ENCODE results near the gene CPSF2.

The CPSF2 gene

DNA sequence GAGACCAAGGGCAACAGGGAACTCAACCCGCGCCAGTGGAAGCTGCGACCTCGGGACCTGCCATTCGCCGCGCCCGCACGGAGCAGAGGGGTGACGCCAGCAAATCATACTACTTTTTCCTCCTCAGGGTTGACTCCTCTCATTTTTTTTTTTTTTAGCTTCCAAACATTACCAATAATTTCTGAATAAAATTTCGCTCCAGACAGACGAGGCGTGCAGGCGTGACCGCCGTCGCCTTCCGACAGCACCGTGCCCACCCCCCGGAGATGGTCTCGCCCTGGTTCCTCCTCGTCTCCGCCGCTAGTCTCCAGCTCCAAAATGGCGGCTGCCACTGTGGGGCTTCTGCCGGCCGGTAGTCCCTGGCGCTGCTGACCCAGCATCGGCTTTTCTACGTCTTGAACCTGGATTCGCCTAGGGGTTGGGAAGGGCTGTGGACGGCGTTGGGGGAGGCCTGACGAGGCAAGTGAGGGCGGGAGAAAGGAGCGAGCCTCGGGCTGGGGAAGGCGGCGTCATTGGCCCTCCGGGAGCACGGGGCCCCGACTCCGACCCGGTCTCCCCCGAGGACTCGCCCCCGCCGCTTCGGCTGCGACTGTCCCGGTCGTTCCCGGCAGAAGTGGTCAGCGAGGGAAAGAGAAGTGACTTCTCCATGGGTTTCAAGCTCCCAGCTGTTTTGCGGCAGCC is at the start of gene CPSF2, which contains the start of gene NDUFB1:
Gene CPSF2, plus strand, starts transcription at position 300 of the 681 bp plus-strand sequence. CDS start 9,016 bp downstream, outside the sequence.
Gene NDUFB1, minus strand, starts transcription at position 37 of the 681 bp plus-strand sequence. CDS start 4,069 bp downstream, outside the sequence.
- Histone ChIP-seq H3K27me3 (ENCODE audit: insufficient read depth, insufficient read length) (no peaks in the 10 kb centered on the region), H3K36me3 (ENCODE audit: insufficient read depth, insufficient read length, low read length) (peaks cover 73% of the 10 kb centered on the region), H3K9ac (ENCODE audit: insufficient read length, low read depth) (peak within 1 kb of the TSS; percentile 98), H3K4me3 (ENCODE audit: insufficient read length, low read depth) (peak within 1 kb of the TSS; percentile 93), H3K4me1 (ENCODE audit: insufficient read depth, insufficient read length) (peaks cover 3% of the 10 kb centered on the region), H3K9me3 (ENCODE audit: insufficient read depth, low read length) (no peaks in the 10 kb centered on the region)
- peak; percentile 40 for DNase-seq (ENCODE audit: low read depth, low spot score)
- TF ChIP-seq YY1 (IDR thresholded peaks at IDR 0.05; ENCODE audit: insufficient read depth, insufficient read length) = peak; percentile 89
- no peak for TF ChIP-seq ZNF274 (IDR thresholded peaks at IDR 0.05; ENCODE audit: low read depth, low read length)

GRCh38 chr14:92074555-92074954 is 47.2 kb upstream of the CPSF2 start:
- no peaks in the 10 kb centered on the region for H3K27me3 ChIP-seq (ENCODE audit: insufficient read depth, insufficient read length)
- peaks cover 32% of the 10 kb centered on the region for H3K36me3 ChIP-seq (ENCODE audit: insufficient read depth, insufficient read length, low read length)
- TF ChIP-seq YY1 (IDR thresholded peaks at IDR 0.05; ENCODE audit: insufficient read depth, insufficient read length) (no peak), SUZ12 (IDR thresholded peaks at IDR 0.05; ENCODE audit: extremely low read depth, insufficient read depth, insufficient read length) (no peak), ZNF274 (IDR thresholded peaks at IDR 0.05; ENCODE audit: low read depth, low read length) (no peak)
- H3K4me1 ChIP-seq (ENCODE audit: insufficient read depth, insufficient read length) = no peaks in the 10 kb centered on the region
- H3K9me3 ChIP-seq (ENCODE audit: insufficient read depth, low read length) = no peaks in the 10 kb centered on the region
- DNase-seq (ENCODE audit: low read depth, low spot score) = no peak
- no peak overlapping the region for H3K9ac ChIP-seq (ENCODE audit: insufficient read length, low read depth)
- no peak overlapping the region for H3K4me3 ChIP-seq (ENCODE audit: insufficient read length, low read depth)

GRCh38 chr14:92088494-92088893 is 33.3 kb upstream of the CPSF2 start:
- no peaks in the 10 kb centered on the region for H3K9me3 ChIP-seq (ENCODE audit: insufficient read depth, low read length)
- TF ChIP-seq SUZ12 (IDR thresholded peaks at IDR 0.05; ENCODE audit: extremely low read depth, insufficient read depth, insufficient read length) (no peak), YY1 (IDR thresholded peaks at IDR 0.05; ENCODE audit: insufficient read depth, insufficient read length) (no peak), ZNF274 (IDR thresholded peaks at IDR 0.05; ENCODE audit: low read depth, low read length) (no peak)
- DNase-seq (ENCODE audit: low read depth, low spot score) = no peak
- no peak overlapping the region for H3K4me3 ChIP-seq (ENCODE audit: insufficient read length, low read depth)
- no peaks in the 10 kb centered on the region for H3K4me1 ChIP-seq (ENCODE audit: insufficient read depth, insufficient read length)
- no peak overlapping the region for H3K9ac ChIP-seq (ENCODE audit: insufficient read length, low read depth)
- H3K36me3 ChIP-seq (ENCODE audit: insufficient read depth, insufficient read length, low read length) = peaks cover 26% of the 10 kb centered on the region
- H3K27me3 ChIP-seq (ENCODE audit: insufficient read depth, insufficient read length) = no peaks in the 10 kb centered on the region

DNA sequence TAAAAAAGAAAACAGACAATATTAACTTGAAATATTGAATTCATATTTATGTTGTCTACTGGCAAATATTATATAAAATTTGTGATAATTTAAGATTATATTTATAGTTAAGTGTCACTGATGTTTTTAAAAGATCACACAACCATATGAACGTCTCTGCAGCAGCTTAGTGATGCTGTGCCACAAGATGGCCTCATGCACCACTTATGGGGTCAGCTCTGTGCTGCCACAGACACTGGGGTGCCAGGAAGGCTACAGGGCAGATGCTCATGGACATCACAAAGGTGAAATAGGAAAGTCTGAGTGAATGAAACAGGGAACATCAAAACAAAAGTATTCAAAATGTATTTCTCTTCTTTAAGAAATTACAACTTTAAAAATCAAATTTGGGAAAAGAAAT is 28.4 kb upstream of the CPSF2 start:
- Histone ChIP-seq H3K27me3 (ENCODE audit: insufficient read depth, insufficient read length) (no peaks in the 10 kb centered on the region), H3K9me3 (ENCODE audit: insufficient read depth, low read length) (no peaks in the 10 kb centered on the region), H3K36me3 (ENCODE audit: insufficient read depth, insufficient read length, low read length) (peaks cover 20% of the 10 kb centered on the region), H3K4me1 (ENCODE audit: insufficient read depth, insufficient read length) (no peaks in the 10 kb centered on the region), H3K4me3 (ENCODE audit: insufficient read length, low read depth) (no peak overlapping the region), H3K9ac (ENCODE audit: insufficient read length, low read depth) (no peak overlapping the region)
- no peak for DNase-seq (ENCODE audit: low read depth, low spot score)
- TF ChIP-seq ZNF274 (IDR thresholded peaks at IDR 0.05; ENCODE audit: low read depth, low read length) (no peak), YY1 (IDR thresholded peaks at IDR 0.05; ENCODE audit: insufficient read depth, insufficient read length) (no peak), SUZ12 (IDR thresholded peaks at IDR 0.05; ENCODE audit: extremely low read depth, insufficient read depth, insufficient read length) (no peak)

DNA sequence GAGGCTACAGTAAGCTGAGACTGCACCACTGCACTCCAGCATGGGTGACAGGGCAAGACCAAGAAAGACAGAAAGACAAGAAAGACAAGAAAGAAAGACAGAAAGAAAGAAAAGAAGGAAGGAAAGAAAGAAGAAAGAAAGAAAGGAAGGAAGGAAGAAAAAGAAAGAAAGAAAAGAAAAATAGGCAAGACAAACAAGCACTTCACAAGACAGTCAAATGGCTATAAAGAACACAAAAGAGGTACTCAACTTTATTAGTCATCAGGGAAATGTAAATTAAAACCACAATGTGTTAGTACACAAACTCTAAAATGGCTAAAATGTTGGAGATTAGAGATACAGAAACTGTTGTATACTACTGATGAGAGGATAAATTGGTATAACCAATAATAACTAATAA is 22.0 kb upstream of the CPSF2 start:
- Histone ChIP-seq H3K4me3 (ENCODE audit: insufficient read length, low read depth) (no peak overlapping the region), H3K4me1 (ENCODE audit: insufficient read depth, insufficient read length) (no peaks in the 10 kb centered on the region), H3K36me3 (ENCODE audit: insufficient read depth, insufficient read length, low read length) (peaks cover 5% of the 10 kb centered on the region), H3K9ac (ENCODE audit: insufficient read length, low read depth) (no peak overlapping the region), H3K27me3 (ENCODE audit: insufficient read depth, insufficient read length) (no peaks in the 10 kb centered on the region), H3K9me3 (ENCODE audit: insufficient read depth, low read length) (no peaks in the 10 kb centered on the region)
- no peak for DNase-seq (ENCODE audit: low read depth, low spot score)
- TF ChIP-seq YY1 (IDR thresholded peaks at IDR 0.05; ENCODE audit: insufficient read depth, insufficient read length) (no peak), ZNF274 (IDR thresholded peaks at IDR 0.05; ENCODE audit: low read depth, low read length) (no peak), SUZ12 (IDR thresholded peaks at IDR 0.05; ENCODE audit: extremely low read depth, insufficient read depth, insufficient read length) (no peak)

GRCh38 chr14:92103363-92103989 is 18.3 kb upstream of the CPSF2 start:
- no peaks in the 10 kb centered on the region for H3K4me1 ChIP-seq (ENCODE audit: insufficient read depth, insufficient read length)
- no peak overlapping the region for H3K4me3 ChIP-seq (ENCODE audit: insufficient read length, low read depth)
- no peak overlapping the region for H3K9ac ChIP-seq (ENCODE audit: insufficient read length, low read depth)
- H3K27me3 ChIP-seq (ENCODE audit: insufficient read depth, insufficient read length) = no peaks in the 10 kb centered on the region
- H3K36me3 ChIP-seq (ENCODE audit: insufficient read depth, insufficient read length, low read length) = no peaks in the 10 kb centered on the region
- DNase-seq (ENCODE audit: low read depth, low spot score) = no peak
- no peaks in the 10 kb centered on the region for H3K9me3 ChIP-seq (ENCODE audit: insufficient read depth, low read length)
- no peak for TF ChIP-seq ZNF274 (IDR thresholded peaks at IDR 0.05; ENCODE audit: low read depth, low read length)
- no peak for TF ChIP-seq SUZ12 (IDR thresholded peaks at IDR 0.05; ENCODE audit: extremely low read depth, insufficient read depth, insufficient read length)
- TF ChIP-seq YY1 (IDR thresholded peaks at IDR 0.05; ENCODE audit: insufficient read depth, insufficient read length) = no peak

DNA sequence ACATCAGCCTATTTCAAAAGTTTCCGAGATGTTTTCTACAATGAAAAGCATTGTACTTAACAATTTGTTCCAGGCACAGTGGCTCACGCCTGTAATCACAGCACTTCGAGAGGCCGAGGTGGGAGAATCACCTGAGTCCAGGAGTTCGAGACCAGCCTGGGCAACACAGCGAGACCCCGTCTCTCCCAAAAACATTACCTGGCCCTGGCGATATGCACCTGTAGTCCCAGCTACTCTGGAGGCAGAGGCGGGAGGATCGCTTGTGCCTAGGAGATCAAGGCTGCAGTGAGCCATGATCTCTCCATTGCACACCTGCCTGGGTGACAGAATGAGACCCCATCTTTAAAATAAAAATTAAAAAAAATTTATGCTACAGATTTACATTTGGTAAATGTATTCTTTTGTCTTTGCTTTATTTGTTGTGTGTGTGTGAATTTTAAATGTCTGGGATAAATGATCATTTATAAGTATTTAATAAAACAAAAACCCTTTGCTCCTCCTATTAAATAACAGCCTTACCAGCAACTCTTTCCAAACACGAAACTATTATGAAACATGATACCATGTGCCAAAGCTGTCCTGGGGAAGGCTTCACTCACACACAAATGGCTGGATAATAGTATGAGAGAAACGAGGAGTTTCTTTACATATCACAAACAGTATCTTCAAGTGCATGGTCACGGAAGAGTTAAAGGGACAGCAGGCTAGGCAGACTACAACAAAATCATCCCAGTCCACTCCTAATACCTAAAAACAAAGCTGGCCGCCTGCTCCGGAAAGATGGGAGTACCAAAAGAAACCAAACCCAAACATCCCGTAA is 16.5 kb upstream of the CPSF2 start:
- Histone ChIP-seq H3K9me3 (ENCODE audit: insufficient read depth, low read length) (no peaks in the 10 kb centered on the region), H3K27me3 (ENCODE audit: insufficient read depth, insufficient read length) (no peaks in the 10 kb centered on the region), H3K9ac (ENCODE audit: insufficient read length, low read depth) (peak overlapping the region; percentile 80), H3K4me3 (ENCODE audit: insufficient read length, low read depth) (peak overlapping the region; percentile 69), H3K36me3 (ENCODE audit: insufficient read depth, insufficient read length, low read length) (no peaks in the 10 kb centered on the region), H3K4me1 (ENCODE audit: insufficient read depth, insufficient read length) (no peaks in the 10 kb centered on the region)
- TF ChIP-seq YY1 (IDR thresholded peaks at IDR 0.05; ENCODE audit: insufficient read depth, insufficient read length) (no peak), ZNF274 (IDR thresholded peaks at IDR 0.05; ENCODE audit: low read depth, low read length) (no peak), SUZ12 (IDR thresholded peaks at IDR 0.05; ENCODE audit: extremely low read depth, insufficient read depth, insufficient read length) (no peak)
- no peak for DNase-seq (ENCODE audit: low read depth, low spot score)
